SK-N-SH (cell line): ENCODE results near the gene TTC9B. TPM values are rescaled to one million over a fixed set of nuclear protein-coding genes. Genes with fewer than 3 reads are reported as not detected.

ENCODE experiments used
- CTCF ChIA-PET: fragments of 300-600, 350-600 bp; formaldehyde crosslinking; extraction: SDS; loops from one replicate; lab custom pipeline; 2021; lab: Yijun Ruan, JAX
- POLR2A ChIA-PET: fragments of 350-600 bp; sonication (Branson Sonifier 250); formaldehyde crosslinking; extraction: SDS; loops from one replicate; lab custom pipeline; 2020; ENCODE audit warnings: antibody characterized with exemption, inconsistent platforms; lab: Yijun Ruan, JAX
- DNase-seq: peaks from one replicate; pipeline ENCODE4 v3.0.0; 2012
- H2AFZ ChIP-seq: fragments of 200-600 bp; sonication (generic); 2 replicates; pipeline ENCODE4 v1.8.1; 2016; ENCODE audit warnings: antibody characterized with exemption, mild to moderate bottlenecking, low read depth
- H3F3A ChIP-seq: fragments of 200-600 bp; sonication (generic); replicated peaks from 2 replicates; pipeline ENCODE3; 2016; ENCODE audit warnings: antibody characterized with exemption, mild to moderate bottlenecking; ENCODE audit not compliant: insufficient read depth
- H3K27ac ChIP-seq, 2 experiments: fragments of 200-500 bp in 1 of 2; fragments of 200-600 bp in 1 of 2; sonication (Bioruptor generic) in 1 of 2; sonication (generic), shearing (Covaris generic) in 1 of 2; 2 replicates each; pipeline versions ENCODE4 v1.5.1 to v1.6.1; 2014 to 2016; ENCODE audit warnings: low read depth in 2 of 2, inconsistent platforms in 1 of 2, low read length in 1 of 2, mild to moderate bottlenecking in 1 of 2, mixed read lengths in 1 of 2
- H3K27me3 ChIP-seq: fragments of 200-600 bp; sonication (generic), shearing (Covaris generic); 2 replicates; pipeline ENCODE4 v1.6.1; 2016; ENCODE audit warnings: mixed run types; ENCODE audit not compliant: insufficient read depth
- H3K36me3 ChIP-seq, 2 experiments: fragments of 200-500 bp in 1 of 2; fragments of 200-600 bp in 1 of 2; sonication (Bioruptor generic) in 1 of 2; sonication (generic) in 1 of 2; replicated peaks in 1 of 2; 2 replicates each; pipeline versions ENCODE3 to v1.5.1; 2014 to 2016; ENCODE audit warnings: low read length in 1 of 2, mild to moderate bottlenecking in 1 of 2; ENCODE audit not compliant: insufficient read depth in 2 of 2, control insufficient read depth in 1 of 2
- H3K4me1 ChIP-seq, 2 experiments: fragments of 200-500 bp in 1 of 2; fragments of 200-600 bp in 1 of 2; sonication (Bioruptor generic) in 1 of 2; sonication (generic), shearing (Covaris generic) in 1 of 2; 2 replicates each; pipeline versions ENCODE4 v1.5.1 to v1.6.1; 2014 to 2016; ENCODE audit warnings: low read depth in 1 of 2, low read length in 1 of 2, mixed run types in 1 of 2; ENCODE audit not compliant: insufficient read depth in 2 of 2, control insufficient read depth in 1 of 2
- H3K4me2 ChIP-seq: fragments of 200-600 bp; sonication (generic), shearing (Covaris generic); 2 replicates; pipeline ENCODE4 v1.6.1; 2017; ENCODE audit warnings: mixed run types
- H3K4me3 ChIP-seq, 2 experiments: fragments of 200-500 bp in 1 of 2; fragments of 200-600 bp in 1 of 2; sonication (Bioruptor generic) in 1 of 2; sonication (generic), shearing (Covaris generic) in 1 of 2; 2 replicates each; pipeline versions ENCODE4 v1.5.1 to v1.8.1; 2014 to 2016; ENCODE audit warnings: low read depth in 2 of 2, inconsistent platforms in 1 of 2, low read length in 1 of 2, mild to moderate bottlenecking in 1 of 2, mixed read lengths in 1 of 2, moderate library complexity in 1 of 2
- H3K79me2 ChIP-seq: fragments of 200-600 bp; sonication (generic); 2 replicates; pipeline ENCODE4 v1.8.1; 2017; ENCODE audit warnings: mild to moderate bottlenecking; ENCODE audit not compliant: insufficient read depth
- H3K9ac ChIP-seq: fragments of 200-600 bp; sonication (generic); 2 replicates; pipeline ENCODE4 v1.6.1; 2017; ENCODE audit warnings: mixed run types
- H3K9me2 ChIP-seq: fragments of 200-600 bp; sonication (generic); 2 replicates; pipeline ENCODE4 v1.6.1; 2017; ENCODE audit warnings: mixed run types
- H3K9me3 ChIP-seq: fragments of 200-600 bp; sonication (generic); 2 replicates; pipeline ENCODE4 v1.6.1; 2017; ENCODE audit warnings: mixed run types, mild to moderate bottlenecking, moderate library complexity
- H4K20me1 ChIP-seq: fragments of 200-600 bp; sonication (generic); 2 replicates; pipeline ENCODE4 v1.6.1; 2017; ENCODE audit warnings: mild to moderate bottlenecking, mixed run types; ENCODE audit not compliant: insufficient read depth
- CHD2 ChIP-seq: fragments of 150-350 bp; IDR thresholded peaks from 2 replicates; pipeline ENCODE4 v1.6.1; 2018; ENCODE audit warnings: low read length; ENCODE audit not compliant: partially characterized antibody
- CTCF ChIP-seq: fragments of 200-600 bp; sonication (generic); IDR thresholded peaks from 2 replicates; pipeline ENCODE4 v1.6.1; 2017; ENCODE audit warnings: antibody characterized with exemption, mild to moderate bottlenecking, moderate library complexity
- EP300 ChIP-seq, 2 experiments: IDR thresholded peaks; 2 replicates each; pipeline versions ENCODE4 v1.4.0 to v1.6.1; 2012; ENCODE audit warnings: borderline replicate concordance in 1 of 2, low read depth in 1 of 2, low read length in 1 of 2
- EZH2phosphoT487 ChIP-seq: fragments of 200-600 bp; sonication (generic); IDR thresholded peaks from 2 replicates; pipeline ENCODE4 v1.6.1; 2017; ENCODE audit warnings: low read depth, mixed run types, mild to moderate bottlenecking, antibody characterized with exemption, moderate library complexity, borderline replicate concordance
- FOSL2 ChIP-seq: IDR thresholded peaks from 2 replicates; pipeline ENCODE4 v1.4.0; 2012; ENCODE audit warnings: low read depth, mild to moderate bottlenecking, moderate library complexity, borderline replicate concordance
- FOXM1 ChIP-seq: IDR thresholded peaks from 2 replicates; pipeline ENCODE4 v1.4.0; 2012; ENCODE audit warnings: low read depth, mild to moderate bottlenecking
- GABPA ChIP-seq: IDR thresholded peaks from 2 replicates; pipeline ENCODE4 v1.4.0; 2012; ENCODE audit warnings: low read depth, mild to moderate bottlenecking
- MAX ChIP-seq: IDR thresholded peaks from 2 replicates; pipeline ENCODE4 v1.4.0; 2012; ENCODE audit warnings: low read depth
- MEF2A ChIP-seq: IDR thresholded peaks from 2 replicates; pipeline ENCODE4 v1.4.0; 2012; ENCODE audit warnings: low read depth, borderline replicate concordance
- MXI1 ChIP-seq: IDR thresholded peaks from 2 replicates; pipeline ENCODE4 v1.6.1; 2012; ENCODE audit warnings: mild to moderate bottlenecking, low read depth, low read length, improper control_type of control experiment
- NRF1 ChIP-seq: IDR thresholded peaks from 2 replicates; pipeline ENCODE4 v1.6.1; 2012; ENCODE audit warnings: low read depth, mild to moderate bottlenecking, low read length
- POLR2AphosphoS5 ChIP-seq: IDR thresholded peaks from 2 replicates; pipeline ENCODE4 v1.6.1; 2012; ENCODE audit warnings: low read depth, low read length
- RCOR1 ChIP-seq: fragments of 150-350 bp; IDR thresholded peaks from 2 replicates; pipeline ENCODE4 v1.6.1; 2017; ENCODE audit warnings: antibody characterized with exemption, low read length
- RFX5 ChIP-seq: IDR thresholded peaks from 2 replicates; pipeline ENCODE4 v1.6.1; 2012; ENCODE audit warnings: mild to moderate bottlenecking, improper control_type of control experiment, low read length
- RXRA ChIP-seq: IDR thresholded peaks from 2 replicates; pipeline ENCODE4 v1.4.0; 2012; ENCODE audit warnings: low read depth, mild to moderate bottlenecking, borderline replicate concordance
- SIN3A ChIP-seq: IDR thresholded peaks from 2 replicates; pipeline ENCODE4 v1.6.1; 2012; ENCODE audit warnings: low read depth, mild to moderate bottlenecking, low read length, moderate library complexity, borderline replicate concordance
- SMC3 ChIP-seq: IDR thresholded peaks from 2 replicates; pipeline ENCODE4 v1.6.1; 2012; ENCODE audit warnings: low read depth, low read length, improper control_type of control experiment
- TAF1 ChIP-seq: IDR thresholded peaks from 2 replicates; pipeline ENCODE4 v1.6.1; 2012; ENCODE audit warnings: low read depth, mild to moderate bottlenecking, low read length, moderate library complexity, borderline replicate concordance
- TEAD4 ChIP-seq: IDR thresholded peaks from 2 replicates; pipeline ENCODE4 v1.4.0; 2012; ENCODE audit warnings: mild to moderate bottlenecking, borderline replicate concordance; ENCODE audit not compliant: insufficient read depth
- USF2 ChIP-seq: fragments of 150-350 bp; IDR thresholded peaks from 2 replicates; pipeline ENCODE4 v1.6.1; 2017; ENCODE audit warnings: antibody characterized with exemption, low read length, low read depth, borderline replicate concordance
- YY1 ChIP-seq: IDR thresholded peaks from 2 replicates; pipeline ENCODE4 v1.4.0; 2012; ENCODE audit warnings: low read depth, mild to moderate bottlenecking
- WGBS: methylation state at CpG from one replicate; pipeline ENCODE4 v1.1.6; 2017; ENCODE audit warnings: low lambda C conversion rate; 5-methylcytosine and 5-hydroxymethylcytosine counted together
- polyA plus RNA-seq, 3 experiments: library from polyadenylated mRNA; depleted of rRNA; stranded (reverse); fragments of >200 nt; gene quantifications; 2 replicates each; pipeline ENCODE4 v1.2.3, GENCODE V29; 2012

Gene TTC9B
- polyA plus RNA-seq, 1 of the 3 experiments (the other 2 are of a cell fraction) = 0.30 TPM

DNA sequence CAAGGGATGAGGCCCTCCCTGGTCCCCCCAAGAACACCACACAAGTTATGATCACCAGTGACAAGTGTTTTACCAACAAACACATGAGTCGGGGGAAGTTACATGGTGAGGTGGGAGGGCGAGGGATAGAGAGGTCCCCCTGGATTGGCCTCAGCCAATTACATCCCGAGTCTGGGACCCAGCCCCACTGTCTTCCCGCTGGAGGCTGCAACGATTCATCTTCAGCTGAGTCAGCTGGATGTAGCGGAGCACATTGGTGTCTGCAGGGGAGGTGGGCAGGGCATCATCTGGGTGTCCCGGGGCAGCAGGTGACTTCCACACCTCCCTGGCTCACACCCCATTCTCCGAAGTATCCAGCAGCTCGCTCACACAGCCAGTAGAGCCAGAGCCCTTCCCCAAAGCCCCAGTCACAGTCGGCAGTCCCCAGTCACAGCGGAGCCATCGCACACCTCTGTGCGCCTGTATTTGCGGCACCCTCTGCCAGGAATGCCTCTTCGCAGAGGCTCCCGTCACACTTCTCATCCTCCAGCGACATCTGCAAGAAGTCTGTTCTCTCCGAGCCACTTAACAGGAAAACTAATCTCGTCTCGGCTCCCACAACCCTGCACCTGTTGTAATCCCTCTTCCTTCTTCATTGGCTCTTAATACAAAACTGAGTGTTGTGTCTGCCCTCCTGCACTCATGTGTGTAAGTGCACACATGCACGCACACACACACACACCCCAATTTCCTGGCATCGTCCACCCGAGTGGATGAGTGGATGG, 2.0 kb downstream of the TTC9B start:
- DNase-seq = no peak
- ChIA-PET POLR2A (no interaction called here), CTCF (interaction anchor here (0.9 to 5.6 kb wide), 8 partner anchors 11 to 76 kb away, joined by 3 to 41 read pairs (median 16); partner anchors contain the start of gene CCNP)
- no peaks in the 10 kb centered on the region for H3K79me2 ChIP-seq
- no peak overlapping the region for H2AFZ ChIP-seq
- no peaks in the 10 kb centered on the region for H3K9me3 ChIP-seq
- no peak overlapping the region for H3K27ac ChIP-seq
- WGBS = 73% methylated on average over 20 of the region's 23 CpGs
- no peak overlapping the region for H3K4me3 ChIP-seq
- no peak overlapping the region for H3K9ac ChIP-seq
- H3K4me2 ChIP-seq = no peak overlapping the region
- no peak for TF ChIP-seq RCOR1
- no peak for TF ChIP-seq TAF1
- TF ChIP-seq FOXM1 = no peak
- TF ChIP-seq RFX5 = no peak
- TF ChIP-seq MXI1 = no peak
- no peak for TF ChIP-seq MAX
- TF ChIP-seq GABPA = no peak
- TF ChIP-seq EZH2phosphoT487 = no peak
- no peak for TF ChIP-seq USF2
- TF ChIP-seq CTCF = no peak
- H3K36me3 ChIP-seq = no peaks in the 10 kb centered on the region
- H3F3A ChIP-seq = peaks cover 14% of the 10 kb centered on the region
- no peaks in the 10 kb centered on the region; a peak in 1 of 4 replicates for H3K4me1 ChIP-seq
- H3K9me2 ChIP-seq = no peaks in the 10 kb centered on the region
- H3K27me3 ChIP-seq = no peaks in the 10 kb centered on the region
- H4K20me1 ChIP-seq = no peaks in the 10 kb centered on the region

DNA sequence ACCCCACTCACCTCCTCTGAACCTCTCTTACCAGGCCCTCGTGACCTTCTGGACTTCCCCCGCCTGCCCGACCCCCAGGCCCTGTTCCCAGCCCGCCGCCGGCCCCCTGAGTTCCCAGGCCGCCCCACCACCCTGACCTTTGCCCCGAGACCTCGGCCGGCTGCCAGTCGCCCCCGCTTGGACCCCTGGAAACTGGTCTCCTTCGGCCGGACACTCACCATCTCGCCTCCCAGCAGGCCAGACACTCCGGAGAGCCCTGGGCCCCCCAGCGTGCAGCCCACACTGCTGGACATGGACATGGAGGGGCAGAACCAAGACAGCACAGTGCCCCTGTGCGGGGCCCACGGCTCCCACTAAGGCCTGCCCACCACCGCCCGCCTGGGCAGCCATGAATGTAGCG, 3.2 kb downstream of the TTC9B start:
- DNase-seq = no peak
- Histone ChIP-seq H3K79me2 (no peaks in the 10 kb centered on the region), H3F3A (peaks cover 14% of the 10 kb centered on the region), H3K27ac (no peak overlapping the region), H2AFZ (no peak overlapping the region), H3K4me1 (no peaks in the 10 kb centered on the region; a peak in 1 of 4 replicates), H3K9me3 (no peaks in the 10 kb centered on the region), H3K9me2 (no peaks in the 10 kb centered on the region), H3K4me3 (no peak overlapping the region), H3K4me2 (no peak overlapping the region), H3K36me3 (peaks cover 2 to 3% of the 10 kb centered on the region in 2 experiments), H3K9ac (no peak overlapping the region), H4K20me1 (no peaks in the 10 kb centered on the region), H3K27me3 (no peaks in the 10 kb centered on the region)
- CTCF ChIA-PET = interaction anchor here (0.7 kb wide), 1 partner anchor 91 kb away, joined by 3 read pairs; no protein-coding TSS in a partner anchor
- TF ChIP-seq TEAD4 = no peak
- TF ChIP-seq SIN3A = no peak
- TF ChIP-seq RXRA = no peak
- no peak for TF ChIP-seq EP300 (IDR thresholded peaks at IDR 0.05; ENCODE audit: borderline replicate concordance in 1 of 2, low read depth in 1 of 2, low read length in 1 of 2)
- TF ChIP-seq SMC3 = no peak
- TF ChIP-seq CHD2 = no peak
- no peak for TF ChIP-seq MAX
- no peak for TF ChIP-seq POLR2AphosphoS5
- no peak for TF ChIP-seq NRF1
- TF ChIP-seq YY1 = no peak
- no peak for TF ChIP-seq MEF2A
- TF ChIP-seq FOSL2 = no peak
- 90% methylated on average over 20 of the region's 22 CpGs for WGBS
- POLR2A ChIA-PET = no interaction called here
